ENCODE results near the gene NUP153.
"Not testable (repeated sequence)": the region's sequence is repeated elsewhere in the genome, so short reads cannot be mapped to it uniquely, and the experiment has no call there.

- TF ChIP-seq CTCF, POLR2A (IDR thresholded peaks at IDR 0.05): not testable (repeated sequence)
Observed at GRCh38 chr6:17744757-17745308, 38.1 kb upstream of the NUP153 start.

Data from thyroid gland (tissue), 4 donors.